Measurements from ENCODE around the gene GARIN5A.
"Not testable (repeated sequence)": the region's sequence is repeated elsewhere in the genome, so short reads cannot be mapped to it uniquely, and the experiment has no call there.

Gene GARIN5A

DNA sequence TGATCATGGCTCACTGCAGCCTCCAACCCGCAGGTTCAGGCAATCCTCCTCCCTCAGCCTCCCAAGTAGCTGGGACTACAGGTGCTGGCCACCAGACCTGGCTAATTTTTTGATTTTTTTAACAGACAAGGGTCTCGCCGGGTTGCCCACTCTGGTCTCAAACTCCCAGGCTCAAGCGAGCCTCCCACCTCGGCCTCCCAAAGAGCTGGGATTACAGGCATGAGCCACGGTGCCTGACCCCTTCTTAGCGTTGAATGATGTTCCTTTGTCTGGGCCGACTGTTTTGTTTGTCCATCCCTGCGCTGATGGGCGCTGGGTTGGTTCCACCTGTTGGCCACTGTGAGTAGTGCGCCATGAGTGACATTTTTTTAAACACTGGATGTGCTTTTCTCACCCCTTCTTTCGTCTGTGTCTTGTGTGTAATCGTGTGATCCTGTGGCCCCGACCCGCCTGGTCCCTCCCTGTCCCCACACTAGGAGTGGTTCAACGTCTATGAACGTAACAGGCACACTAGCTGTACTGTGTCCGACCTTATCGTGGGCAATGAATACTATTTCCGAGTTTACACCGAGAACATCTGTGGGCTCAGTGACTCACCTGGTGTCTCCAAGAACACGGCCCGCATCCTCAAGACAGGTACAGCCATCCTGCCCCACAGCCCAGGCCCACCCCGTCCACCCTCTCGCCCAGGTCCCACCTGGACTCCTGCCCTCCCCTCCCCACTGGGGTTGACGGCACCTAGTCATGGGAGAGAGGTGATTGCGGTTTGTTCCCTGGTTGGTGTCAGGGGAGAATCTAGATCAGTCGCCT, 15.4 kb downstream of the GARIN5A start:
- DNase-seq, result peak; percentile 75

DNA sequence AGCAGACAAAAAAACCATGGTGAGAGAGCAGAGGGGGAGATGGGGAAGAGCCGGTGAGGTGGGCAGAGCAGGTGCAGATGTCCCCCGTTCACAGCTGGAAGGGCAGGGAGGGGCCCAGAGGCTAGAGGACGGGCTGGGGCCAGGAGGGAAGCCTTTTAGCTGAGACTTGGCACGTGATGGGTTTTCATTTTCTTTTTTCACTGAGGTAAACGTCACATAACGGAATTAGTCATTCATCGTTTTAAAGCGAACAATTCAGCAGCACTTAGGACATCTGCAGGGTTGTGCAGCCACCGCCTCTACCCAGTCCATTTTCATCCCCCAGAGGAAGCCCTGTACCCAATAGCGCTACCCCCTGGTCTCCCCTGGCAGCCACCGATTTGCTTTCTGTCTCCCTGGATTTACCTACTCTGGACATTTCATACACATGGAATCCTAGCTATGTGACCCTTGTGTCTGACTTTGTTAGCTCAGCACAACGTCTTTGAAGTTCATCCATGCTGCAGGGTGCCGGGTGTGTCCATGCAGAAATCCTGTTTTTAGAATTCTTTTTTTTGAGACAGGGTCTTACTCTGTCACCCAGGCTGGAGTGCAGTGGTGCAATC, 16.4 kb downstream of the GARIN5A start:
- no peak for DNase-seq

DNA sequence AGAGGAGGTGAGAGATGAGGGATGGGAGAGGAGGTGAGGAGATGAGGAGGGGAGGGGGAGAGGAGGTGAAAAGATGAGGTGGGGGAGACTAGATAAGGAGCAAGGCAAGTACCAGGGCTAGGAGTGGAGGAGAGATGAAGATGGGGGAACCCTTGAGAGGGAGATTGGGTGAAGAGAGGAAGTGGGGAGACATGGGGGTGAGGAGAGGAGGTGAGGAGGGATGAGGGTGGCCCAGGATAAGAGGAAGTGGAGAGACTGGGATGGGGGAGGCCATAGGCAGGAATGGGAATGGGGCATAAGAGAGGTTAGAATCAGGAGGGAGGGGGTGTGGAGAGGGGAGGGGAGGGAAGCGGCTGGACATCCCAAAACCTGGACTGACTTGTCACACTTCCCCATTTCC, 17.0 kb downstream of the GARIN5A start:
- no peak for DNase-seq

DNA sequence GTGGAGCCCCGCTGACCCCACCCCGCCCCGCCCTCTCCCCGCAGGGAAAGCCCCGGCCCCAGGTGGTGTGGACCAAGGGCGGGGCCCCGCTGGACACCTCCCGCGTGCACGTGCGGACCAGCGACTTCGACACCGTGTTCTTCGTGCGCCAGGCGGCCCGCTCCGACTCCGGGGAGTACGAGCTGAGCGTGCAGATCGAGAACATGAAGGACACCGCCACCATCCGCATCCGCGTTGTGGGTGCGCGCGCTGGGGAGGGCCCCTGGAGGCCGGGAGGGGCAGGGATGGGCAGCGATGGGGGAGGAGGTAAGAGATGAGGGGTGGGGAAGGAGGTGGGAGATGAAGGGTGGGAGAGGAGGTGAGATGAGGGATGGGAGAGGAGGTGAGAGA, 17.6 kb downstream of the GARIN5A start:
- DNase-seq, result no peak

DNA sequence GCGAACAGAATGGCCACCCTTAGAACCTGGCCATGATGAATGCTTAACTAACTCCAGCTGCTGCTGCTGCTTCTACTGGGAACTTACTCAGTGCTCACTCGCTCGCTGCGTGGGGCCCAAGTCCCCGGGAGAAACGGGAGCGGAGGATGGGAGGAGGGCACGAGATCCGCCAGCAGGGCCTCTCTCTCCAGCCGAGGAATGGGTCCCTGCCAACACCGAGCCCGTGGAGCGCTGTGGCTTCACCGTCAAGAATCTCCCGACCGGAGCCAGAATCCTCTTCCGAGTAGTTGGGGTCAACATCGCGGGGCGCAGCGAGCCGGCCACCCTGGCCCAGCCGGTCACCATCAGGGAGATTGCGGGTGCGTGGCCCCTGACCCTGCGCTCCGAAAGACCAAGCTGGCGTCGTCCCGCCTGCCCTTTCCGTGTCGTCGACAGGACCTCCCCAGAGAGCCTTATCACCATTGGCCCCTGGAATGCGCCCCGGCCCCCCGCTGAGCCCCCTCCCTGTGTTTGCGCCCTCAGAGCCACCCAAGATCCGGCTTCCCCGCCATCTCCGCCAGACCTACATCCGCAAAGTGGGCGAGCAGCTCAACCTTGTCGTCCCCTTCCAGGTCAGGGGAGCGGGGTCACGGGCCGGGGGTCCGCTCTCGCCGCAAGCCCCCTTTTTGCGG, 18.1 kb downstream of the GARIN5A start:
- DNase-seq, result no peak

DNA sequence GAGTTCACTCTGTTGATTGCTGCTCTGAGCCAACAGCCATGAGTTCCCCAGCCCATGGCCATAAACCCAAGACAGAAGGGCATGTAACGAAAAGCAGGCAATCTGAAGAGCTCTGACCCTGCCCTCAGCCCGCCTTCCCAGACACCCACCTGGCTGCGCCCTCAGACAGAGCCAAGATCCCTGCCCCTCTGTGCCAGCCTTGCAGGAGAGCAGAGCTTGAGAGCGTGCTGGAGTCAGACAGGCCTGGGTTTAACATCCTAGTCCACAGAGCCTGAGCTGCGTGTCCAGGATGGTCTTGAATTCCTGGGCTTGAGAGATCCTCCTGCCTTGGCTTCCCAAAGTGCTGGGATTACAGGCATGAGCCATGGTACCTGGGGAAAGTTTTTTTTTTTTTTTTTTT, 19.3 kb downstream of the GARIN5A start:
- DNase-seq, result no peak

DNA sequence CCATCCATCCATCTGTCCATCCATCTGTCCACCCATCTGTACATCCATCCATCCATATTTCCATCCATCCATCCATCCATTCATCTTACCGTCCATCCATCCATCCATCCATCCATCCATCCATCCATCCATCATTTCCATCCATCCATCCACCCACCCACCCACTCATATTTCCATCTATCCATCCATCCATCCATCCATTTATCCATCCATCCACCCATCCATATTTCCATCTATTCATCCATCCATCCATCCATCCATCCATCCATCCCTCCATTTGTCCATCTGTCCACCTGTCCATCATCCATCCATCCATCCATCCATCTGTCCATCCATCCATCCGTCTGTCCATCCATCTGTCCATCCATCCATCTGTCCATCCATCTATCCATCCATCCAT, 20.7 kb downstream of the GARIN5A start:
- DNase-seq, result no peak

DNA sequence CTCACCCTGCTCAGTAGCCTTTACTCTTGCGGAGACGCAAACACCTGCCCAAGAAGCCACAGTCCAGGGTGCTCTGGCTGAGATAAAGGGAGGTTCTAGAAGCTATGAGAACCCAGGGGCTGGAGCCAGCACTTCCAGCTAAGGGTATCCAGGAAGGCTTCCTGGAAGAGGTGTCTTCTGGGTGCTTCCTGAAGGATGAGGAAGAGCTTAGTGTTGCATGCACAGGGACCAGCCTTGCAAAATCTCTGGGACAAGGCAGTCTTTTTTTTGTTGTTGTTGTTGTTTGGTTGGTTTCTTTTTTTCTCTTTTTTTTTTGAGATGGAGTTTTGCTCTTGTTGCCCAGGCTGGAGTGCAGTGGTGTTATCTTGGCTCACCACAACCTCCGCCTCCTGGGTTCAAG, 23.4 kb downstream of the GARIN5A start:
- DNase-seq, result no peak

DNA sequence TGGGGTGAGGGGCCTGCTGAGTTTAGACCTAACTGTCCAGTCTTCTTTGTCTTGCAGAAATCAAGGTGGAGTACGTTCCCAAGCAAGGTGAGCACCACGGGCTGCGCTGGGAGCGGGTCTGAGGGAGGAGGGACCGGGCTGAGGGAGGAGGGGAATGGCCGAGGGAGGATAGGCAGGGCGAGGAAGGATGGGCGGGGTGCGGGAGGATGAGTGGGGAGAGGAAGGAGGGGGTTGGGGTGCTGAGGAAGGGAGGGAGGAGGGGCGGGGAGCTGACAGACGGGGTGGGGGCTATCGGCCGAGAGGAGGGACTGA, 25.5 kb downstream of the GARIN5A start:
- DNase-seq, result no peak

DNA sequence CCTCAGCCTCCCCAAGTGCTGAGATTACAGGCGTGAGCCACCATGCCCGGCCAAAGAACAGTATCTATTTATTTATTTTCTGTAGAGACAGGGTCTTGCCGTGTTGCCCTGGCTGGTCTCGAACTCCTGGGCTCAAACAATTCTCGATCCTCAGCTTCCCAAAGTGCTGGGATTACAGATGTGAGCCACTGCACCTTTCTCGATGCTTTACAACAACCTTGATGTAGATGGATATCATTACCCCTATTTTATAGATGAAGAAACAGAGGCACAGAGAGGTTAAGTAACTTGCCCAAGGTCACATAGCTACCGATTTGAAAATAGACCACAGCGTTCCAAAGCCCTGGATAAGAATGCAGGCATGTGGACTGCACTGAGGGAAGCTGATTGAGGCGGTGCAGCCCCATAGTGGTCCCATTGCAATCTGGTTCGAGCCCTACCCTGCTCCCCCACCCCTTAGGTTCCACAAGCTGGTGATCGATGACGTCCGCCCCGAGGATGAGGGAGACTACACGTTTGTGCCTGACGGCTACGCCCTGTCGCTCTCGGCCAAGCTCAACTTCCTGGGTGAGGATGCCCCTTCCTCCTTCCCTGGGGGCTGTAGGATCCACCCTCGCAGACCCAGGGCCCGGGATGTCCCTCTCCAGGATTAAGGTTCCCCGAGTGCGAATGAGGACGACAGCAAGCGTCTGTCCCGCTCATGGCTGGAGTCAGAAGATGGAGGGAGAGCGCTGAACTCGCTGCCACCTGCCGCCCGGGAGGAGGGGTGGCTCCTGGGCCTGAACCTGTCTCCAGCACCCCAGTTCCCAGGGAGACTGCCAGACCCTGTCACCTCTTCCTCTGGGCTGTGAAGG, 26.1 kb downstream of the GARIN5A start:
- DNase-seq, result no peak

DNA sequence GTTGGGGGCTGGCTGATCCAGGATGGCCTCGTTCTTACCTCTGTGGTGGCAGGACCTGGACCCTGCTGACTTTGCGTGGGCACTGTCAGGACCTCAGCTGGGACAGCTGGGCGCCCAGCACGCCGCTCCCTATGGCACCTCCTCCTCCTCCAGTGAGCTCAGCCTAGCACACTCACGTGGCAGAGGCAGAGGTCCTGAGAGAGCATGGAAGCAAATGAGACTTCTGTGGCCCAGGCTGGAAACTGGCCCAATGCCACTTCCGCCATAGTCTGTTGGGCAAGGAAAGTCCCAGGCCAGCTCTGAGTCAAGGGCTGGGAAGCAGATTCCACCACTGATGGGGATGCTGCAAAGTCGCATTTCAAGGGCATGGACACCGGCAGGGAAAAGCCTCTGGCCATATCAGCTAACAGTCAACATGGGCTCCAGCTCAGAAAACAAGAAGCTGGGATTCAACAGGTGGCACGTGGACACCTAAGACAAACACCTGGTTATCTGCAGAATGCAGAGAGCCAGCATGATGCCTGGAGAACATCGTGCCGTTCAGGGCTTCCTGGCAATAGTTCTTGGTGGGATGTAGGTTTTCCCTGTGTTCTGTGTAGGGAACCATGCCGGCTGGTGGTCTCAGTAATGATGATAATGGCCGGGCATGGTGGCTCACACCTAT, 27.3 kb downstream of the GARIN5A start:
- no peak for DNase-seq

DNA sequence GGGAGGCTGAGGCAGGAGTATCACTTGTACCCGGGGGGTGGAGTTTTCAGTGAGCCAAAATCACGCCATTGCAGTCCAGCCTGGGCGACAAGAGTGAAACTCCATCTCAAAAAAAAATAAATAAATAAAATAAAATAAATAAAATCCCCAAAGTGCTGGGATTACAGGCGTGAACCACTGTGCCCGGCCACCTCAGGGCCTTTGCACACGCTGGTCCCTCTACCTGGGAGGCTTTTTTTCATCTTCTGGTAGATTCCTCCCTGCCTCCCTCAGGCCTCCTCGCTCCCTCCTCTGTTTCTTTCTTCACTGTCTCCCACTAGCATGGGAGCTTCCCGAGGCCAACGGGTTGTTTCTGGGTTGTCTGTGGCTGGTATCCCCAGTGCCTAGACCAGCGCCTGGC, 28.9 kb downstream of the GARIN5A start:
- DNase-seq, result no peak

DNA sequence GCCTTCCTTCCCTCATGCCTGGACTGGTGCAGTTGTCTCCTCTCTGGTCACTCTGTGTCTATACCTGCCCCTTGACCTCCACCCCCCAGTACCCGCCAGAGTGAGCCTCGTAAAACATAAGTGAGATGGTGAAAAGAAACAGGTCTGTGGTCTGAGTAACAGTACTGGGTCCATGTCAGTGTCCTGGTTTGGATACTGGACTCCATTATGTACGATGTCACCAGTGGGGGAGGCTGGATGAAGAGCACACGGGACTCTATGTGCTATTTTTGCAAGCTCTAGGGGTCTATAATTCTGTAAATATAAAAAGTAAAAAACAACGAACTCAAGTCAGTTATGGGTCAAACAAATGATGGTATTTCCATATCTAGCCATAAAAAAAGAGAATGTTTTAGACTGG, 29.6 kb downstream of the GARIN5A start:
- DNase-seq, result no peak

DNA sequence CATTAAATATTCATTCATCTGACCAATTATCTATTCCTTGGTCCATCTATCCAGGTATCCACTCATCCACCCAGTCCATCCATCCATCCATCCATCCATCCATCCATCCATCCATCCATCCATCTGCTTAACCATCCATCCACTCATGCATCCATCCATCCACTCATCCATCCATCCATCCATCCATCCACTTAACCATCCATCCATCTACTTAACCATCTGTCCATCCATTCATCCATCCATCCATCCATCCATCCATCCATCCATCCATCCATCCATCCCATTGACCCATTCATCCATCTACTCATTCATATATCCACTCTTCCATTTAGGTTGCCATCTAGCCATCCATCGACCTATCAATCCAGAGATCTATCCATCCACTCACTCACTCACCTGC, 32.6 kb downstream of the GARIN5A start:
- no peak for DNase-seq

DNA sequence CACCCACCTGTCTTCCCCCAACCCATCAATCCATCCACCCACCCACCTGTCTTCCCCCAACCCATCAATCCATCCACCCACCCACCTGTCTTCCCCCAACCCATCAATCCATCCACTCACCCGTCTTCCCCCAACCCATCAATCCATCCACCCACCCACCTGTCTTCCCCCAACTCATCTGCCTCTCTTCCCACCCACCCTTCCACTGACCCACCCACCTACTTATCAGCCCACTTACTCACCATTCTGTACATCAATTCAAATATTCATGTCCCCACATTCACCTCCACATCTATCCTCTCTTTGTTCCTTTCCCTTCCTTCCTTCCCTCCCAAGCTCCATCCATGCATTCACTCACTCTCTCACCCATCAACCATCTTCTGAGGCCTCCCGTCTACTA, 37.5 kb downstream of the GARIN5A start:
- DNase-seq, result not testable (repeated sequence)

DNA sequence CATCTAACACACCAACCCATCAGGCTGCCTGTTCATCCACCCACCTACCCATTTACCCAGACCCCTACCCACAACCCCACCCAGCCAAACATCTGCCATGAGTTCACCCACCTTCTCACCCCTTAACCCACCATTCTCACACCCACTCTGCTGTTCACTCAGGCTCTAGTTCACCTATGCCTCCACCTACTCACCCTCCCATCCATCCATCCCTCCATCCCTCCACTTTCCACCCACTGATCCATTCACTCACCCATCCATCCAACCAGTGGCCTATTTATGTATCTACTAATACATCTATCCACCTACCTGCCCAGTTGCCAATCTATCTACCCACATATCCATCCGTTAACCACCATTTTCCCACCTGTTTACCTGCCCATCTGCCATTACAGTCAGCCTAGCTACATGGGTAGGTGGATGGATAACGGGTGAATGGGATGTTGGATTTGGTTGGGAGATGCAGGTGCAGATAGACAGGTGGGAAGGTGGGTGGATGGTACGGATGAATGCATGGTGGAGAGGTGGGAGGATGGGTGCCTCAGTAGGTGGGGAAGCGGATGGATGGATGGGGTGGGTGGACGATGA, 38.7 kb downstream of the GARIN5A start:
- DNase-seq, result no peak

DNA sequence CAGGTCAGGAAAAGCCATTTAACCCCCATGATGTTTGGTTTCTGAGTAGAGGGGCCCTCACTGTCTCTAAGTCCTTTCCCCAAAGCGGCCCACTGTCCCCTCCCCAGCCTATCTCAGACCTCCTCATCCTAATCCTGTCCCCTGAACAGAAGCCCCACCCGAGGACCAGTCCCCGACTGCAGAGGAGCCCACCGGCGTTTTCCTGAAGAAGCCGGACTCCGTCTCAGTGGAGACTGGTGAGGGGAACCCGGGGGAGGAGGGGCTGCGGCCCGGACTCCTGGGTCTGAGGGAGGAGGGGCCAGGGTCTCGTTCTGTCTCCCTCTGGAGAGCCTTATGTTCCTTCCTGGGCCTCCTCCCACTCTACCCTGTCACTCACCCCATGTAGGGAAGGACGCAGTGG, 41.0 kb downstream of the GARIN5A start:
- no peak for DNase-seq

DNA sequence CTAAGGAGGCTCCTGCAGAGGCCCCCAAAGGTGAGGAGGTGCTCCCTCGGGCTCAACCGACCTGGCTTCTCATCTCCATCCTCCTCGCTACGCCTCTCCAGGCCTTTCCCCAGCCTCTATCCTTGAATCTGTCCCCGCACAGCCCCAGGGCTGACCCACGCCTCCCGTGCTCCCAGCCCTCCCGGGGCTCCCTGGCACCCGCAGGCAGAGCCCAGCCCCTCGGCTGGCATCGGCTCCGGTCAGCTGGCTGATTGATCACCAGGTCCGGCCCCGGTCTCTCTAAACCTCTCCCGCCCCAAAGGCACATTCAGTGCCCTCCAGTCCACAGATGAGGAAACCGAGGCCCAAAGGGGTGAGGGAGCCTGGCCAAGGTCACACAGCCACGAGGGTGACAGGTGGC, 41.4 kb downstream of the GARIN5A start:
- DNase-seq, result no peak

DNA sequence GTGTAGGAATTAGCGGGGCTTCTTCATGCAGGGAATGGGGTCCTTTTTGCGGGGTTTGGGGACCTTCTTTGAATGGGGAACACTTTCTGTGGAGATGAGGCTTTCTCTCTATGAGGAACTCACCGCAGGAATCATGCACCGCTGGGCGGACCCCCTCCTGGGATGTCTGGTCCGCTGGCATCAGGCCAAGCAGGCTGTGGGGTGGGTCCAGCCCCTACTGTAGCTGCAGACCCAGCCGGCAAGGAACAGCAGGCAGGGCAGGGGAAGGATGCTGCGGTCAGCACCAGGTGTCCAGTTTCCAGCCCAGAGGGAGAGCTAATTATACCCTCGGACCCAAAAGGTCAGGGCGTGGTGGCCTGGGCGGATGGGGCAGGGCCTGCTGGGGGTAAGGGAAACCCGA, 42.1 kb downstream of the GARIN5A start:
- no peak for DNase-seq

DNA sequence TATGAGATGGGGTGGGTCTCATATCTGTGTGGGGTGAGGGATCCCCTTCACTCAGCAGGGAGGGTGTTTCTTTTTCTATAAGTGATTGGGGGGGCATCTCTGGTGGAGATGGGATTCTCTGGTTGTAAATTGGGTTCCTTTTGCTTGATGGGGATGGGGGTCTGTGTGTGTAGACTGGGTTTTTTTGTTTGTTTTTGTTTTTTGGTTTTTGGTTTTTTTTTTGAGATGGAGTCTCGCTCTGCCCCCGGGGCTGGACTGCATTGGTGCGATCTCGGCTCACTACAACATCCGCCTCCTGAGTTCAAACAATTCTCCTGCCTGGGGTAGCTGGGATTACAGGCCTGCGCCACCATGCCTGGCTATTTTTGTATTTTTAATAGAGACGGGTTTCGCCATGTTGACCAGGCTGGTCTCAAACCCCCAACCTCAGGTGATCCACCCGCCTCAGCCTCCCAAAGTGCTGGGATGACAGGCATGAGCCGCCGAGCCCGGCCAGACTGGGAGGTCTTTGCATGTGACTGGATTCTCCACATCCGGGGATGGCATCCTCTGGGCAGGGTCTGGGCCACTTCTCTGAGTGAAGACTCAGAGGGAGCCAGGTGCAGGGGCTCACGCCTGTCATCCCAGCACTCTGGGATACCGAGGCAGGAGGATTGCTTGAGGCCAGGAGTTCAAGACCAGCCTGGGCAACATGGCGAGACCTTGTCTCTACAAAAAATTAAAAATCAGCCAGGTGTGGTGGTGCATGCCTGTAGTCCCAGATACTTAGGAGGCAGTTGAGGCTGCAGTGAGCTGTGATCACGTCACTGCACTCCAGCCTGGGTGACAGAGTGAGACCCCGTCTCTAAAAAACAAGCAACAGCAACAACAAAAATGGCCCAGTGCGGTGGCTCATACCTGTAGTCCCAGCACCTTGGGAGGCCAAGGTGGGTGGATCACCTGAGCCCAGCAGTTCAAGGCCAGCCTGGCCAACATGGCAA, 43.2 kb downstream of the GARIN5A start:
- no peak for DNase-seq

All from suppressor macrophage treated with lipopolysaccharide for 4 hours (primary cell).